ENCODE data around the gene ARHGEF2. TPM values are rescaled to one million over a fixed set of nuclear protein-coding genes. Genes with fewer than 3 reads are reported as not detected.

The ARHGEF2 gene
- total and polyA plus RNA-seq, 9 donors = 36.3 to 221 (median 63.3) TPM

GRCh38 chr1:155912056-155912536, 66.3 kb downstream of the ARHGEF2 start:
- Histone ChIP-seq H3K36me3 (no peaks in the 10 kb centered on the region), H3K4me1 (ENCODE audit: insufficient read depth) (no peaks in the 10 kb centered on the region), H3K27ac (no peak overlapping the region), H3K9me3 (no peaks in the 10 kb centered on the region), H3K27me3 (no peaks in the 10 kb centered on the region), H3K4me3 (no peak overlapping the region)
- TF ChIP-seq POLR2A (IDR thresholded peaks at IDR 0.05) = no peak
- TF ChIP-seq EP300 (IDR thresholded peaks at IDR 0.05) = no peak
- WGBS, 3 donors = 72 to 79% (median 74%) methylated on average over 11 of the region's 11 CpGs
- intact Hi-C loops (cut with DNase I) = no loop called here
- no peak for DNase-seq

GRCh38 chr1:155911156-155912055, 66.9 kb downstream of the ARHGEF2 start, which contains the start of gene RIT1:
RIT1 (minus strand) TSS chr1:155911349; CDS start chr1:155910761, 588 bp downstream.
- DNase-seq = peak; percentile 84 to 91 (median 89)
- Histone ChIP-seq H3K36me3 (no peaks in the 10 kb centered on the region), H3K27ac (peak within 1 kb of the TSS; percentile 76 to 93), H3K4me3 (peak within 1 kb of the TSS; percentile 69), H3K4me1 (ENCODE audit: insufficient read depth) (no peaks in the 10 kb centered on the region), H3K27me3 (no peaks in the 10 kb centered on the region), H3K9me3 (no peaks in the 10 kb centered on the region)
- intact Hi-C loops (cut with DNase I) = no loop called here
- TF ChIP-seq CTCF (IDR thresholded peaks at IDR 0.05) = peak in 1 of 3 donors; percentile 21
- TF ChIP-seq POLR2A (IDR thresholded peaks at IDR 0.05) = peak; percentile 59
- TF ChIP-seq EP300 (IDR thresholded peaks at IDR 0.05) = no peak
- 4 to 5% (median 5%) methylated on average over 34 of the region's 34 CpGs for WGBS, 3 donors

- intact Hi-C loops (cut with DNase I) = no loop called here
- no peaks in the 10 kb centered on the region for H3K27me3 ChIP-seq
- no peak for TF ChIP-seq POLR2A (IDR thresholded peaks at IDR 0.05)
- TF ChIP-seq EP300 (IDR thresholded peaks at IDR 0.05) = no peak
- no peak for TF ChIP-seq CTCF (IDR thresholded peaks at IDR 0.05)
- 1 to 3% (median 1%) methylated on average over 11 of the region's 11 CpGs for WGBS, 3 donors
- H3K9me3 ChIP-seq = no peaks in the 10 kb centered on the region
- H3K4me1 ChIP-seq (ENCODE audit: insufficient read depth) = no peaks in the 10 kb centered on the region
- peak overlapping the region; percentile 69 for H3K4me3 ChIP-seq
- no peaks in the 10 kb centered on the region for H3K36me3 ChIP-seq
- H3K27ac ChIP-seq = peak overlapping the region; percentile 76 to 93
- DNase-seq = peak in 4 of 5 donors; percentile 25 to 42 (median 40)
These were observed 67.7 kb downstream of the ARHGEF2 start for GRCh38 chr1:155910621-155911121.

- no peak overlapping the region for H3K4me3 ChIP-seq
- no peaks in the 10 kb centered on the region for H3K27me3 ChIP-seq
- no peak for DNase-seq
- no peaks in the 10 kb centered on the region for H3K4me1 ChIP-seq (ENCODE audit: insufficient read depth)
- intact Hi-C loops (cut with DNase I) = no loop called here
- H3K27ac ChIP-seq = no peak overlapping the region
- H3K36me3 ChIP-seq = no peaks in the 10 kb centered on the region
- H3K9me3 ChIP-seq = no peaks in the 10 kb centered on the region
- 83 to 91% (median 88%) methylated on average over 4 of the region's 4 CpGs for WGBS, 3 donors
- TF ChIP-seq CTCF (IDR thresholded peaks at IDR 0.05) (no peak), EP300 (IDR thresholded peaks at IDR 0.05) (no peak), POLR2A (IDR thresholded peaks at IDR 0.05) (no peak)
These were observed 68.5 kb downstream of the ARHGEF2 start for GRCh38 chr1:155909894-155910293.

All from ovary (tissue), 9 donors.